Testis (tissue), 2 donors: ENCODE results near the gene FSIP1.

Experiments used
- CTCF ChIP-seq, 3 experiments: fragments of 450-650 bp in 2 of 3; fragments of 200-600 bp in 1 of 3; sonication (generic) in 1 of 3; IDR thresholded peaks; one replicate each; pipeline ENCODE4 v1.5.1; 2016 to 2019; ENCODE audit warnings: antibody characterized with exemption in 3 of 3, mild to moderate bottlenecking in 2 of 3, moderate library complexity in 1 of 3
- POLR2A ChIP-seq: fragments of 450-650 bp; IDR thresholded peaks from one replicate; pipeline ENCODE4 v1.6.1; 2017; ENCODE audit warnings: antibody characterized with exemption, mild to moderate bottlenecking, moderate library complexity

GRCh38 chr15:39717134-39717533, 65.5 kb downstream of the FSIP1 start:
- TF ChIP-seq CTCF (IDR thresholded peaks at IDR 0.05) (no peak), POLR2A (no peak)
